Stimulated activated CD4-positive, alpha-beta T cell treated with anti-CD3 and anti-CD28 coated beads, Interleukin-12 subunit alpha, Interleukin-12 subunit beta, amount 100 ng/mL, for 24 hours (primary cell): ENCODE data around the gene RCOR3.

Experiments
- DNase-seq, 2 experiments: peaks; one replicate each; pipeline ENCODE4 v3.0.0-alpha.2; 2020; ENCODE audit warnings: low read depth in 2 of 2

RCOR3 gene

DNA sequence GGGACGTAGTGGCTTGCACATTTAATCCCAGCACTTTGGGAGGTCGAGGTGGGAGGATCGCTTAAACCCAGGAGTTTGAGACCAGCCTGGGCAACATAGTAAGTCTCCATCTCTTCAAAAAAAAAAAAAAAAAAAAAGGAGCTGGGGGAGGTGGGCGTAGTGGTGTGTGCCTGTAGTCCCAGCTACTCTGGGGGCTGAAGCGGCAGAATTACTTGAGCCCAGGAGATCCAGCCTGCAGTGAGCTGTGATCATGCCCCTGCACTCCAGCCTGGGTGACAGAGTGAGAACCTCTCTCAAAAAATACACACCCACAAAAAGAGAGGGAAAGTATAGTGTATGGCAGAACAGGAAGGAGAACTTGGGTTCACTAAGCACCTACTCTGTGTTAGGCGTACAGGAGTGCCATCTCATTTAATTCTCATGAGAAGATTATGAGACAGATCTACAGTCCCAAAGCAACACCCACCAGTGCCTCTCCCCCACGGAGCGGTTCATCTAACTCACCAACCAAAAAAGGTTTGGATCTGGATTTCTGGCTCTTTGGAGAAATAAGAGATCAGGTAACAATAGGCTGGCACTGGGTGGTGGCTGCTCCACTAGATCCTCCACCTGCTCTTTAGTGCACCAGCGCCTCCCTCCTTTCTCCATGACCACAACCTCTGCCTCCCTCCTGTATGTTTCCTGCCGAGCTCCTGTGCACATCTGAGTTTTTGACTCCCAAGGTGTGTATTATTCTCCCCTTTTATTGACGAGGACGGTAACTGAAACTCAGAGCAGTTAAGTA lies 66.0 kb downstream of the RCOR3 start:
- DNase-seq, result no peak

DNA sequence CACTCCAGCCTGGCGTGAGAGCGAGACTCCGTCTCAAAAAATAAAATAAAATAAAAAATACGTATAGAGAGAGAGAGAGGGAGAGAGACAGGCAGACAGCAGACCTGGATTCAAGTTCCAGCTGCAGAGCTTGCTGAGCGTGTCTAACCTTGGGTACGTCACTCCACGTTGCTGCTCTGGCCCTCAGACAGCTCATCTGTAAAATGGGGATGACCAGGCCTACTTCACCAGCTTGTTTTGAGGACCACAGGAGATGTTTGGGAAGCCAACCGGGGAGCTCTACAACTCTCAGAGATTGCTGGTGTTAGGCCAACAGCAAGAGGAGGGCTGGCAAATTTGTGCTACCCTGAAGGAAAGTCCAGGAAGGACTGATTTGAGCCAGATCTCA lies 67.0 kb downstream of the RCOR3 start:
- no peak for DNase-seq

DNA sequence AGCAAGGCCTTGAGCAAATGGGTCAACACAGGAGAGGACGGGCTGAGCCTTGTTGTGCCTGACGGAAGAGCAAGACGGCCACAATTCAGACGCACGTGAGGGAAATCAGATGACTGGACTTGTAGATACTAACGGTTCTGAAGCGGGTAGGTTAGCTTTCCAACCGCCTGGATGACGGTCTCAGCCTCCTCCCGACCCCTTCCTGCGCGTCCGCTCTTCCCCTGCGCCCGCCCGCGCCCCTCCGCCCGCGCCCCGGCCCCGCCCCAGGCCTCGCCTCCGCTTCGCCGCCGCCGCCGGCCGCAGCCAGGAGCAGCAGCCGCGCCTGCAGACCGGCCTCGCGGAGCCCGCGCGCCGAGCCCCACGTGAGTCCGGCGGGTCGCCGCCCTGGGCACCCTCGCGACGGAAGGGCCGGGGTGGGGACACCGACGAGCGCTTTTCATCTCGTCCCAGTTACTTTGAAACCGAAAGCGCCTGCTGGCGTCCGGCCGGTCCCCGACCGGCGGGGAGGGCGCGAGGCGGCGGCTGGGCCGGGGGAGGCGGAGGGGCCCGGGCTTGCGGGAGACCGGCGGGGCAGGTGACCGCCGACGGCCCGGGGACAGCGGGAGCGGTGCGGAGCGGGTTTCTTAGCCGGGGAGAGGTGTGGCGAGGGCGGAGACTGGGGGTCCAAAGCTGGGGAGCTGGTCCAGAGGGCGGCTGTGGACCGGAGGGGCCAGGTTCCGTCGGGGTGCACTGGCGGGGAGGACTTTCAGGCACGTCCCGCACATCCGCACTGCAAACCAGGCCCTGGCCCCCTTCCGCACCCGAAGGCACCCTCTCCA lies 67.6 kb downstream of the RCOR3 start, which contains the start of gene TRAF5:
TRAF5 (plus strand) TSS at position 306 of the 818 bp plus-strand sequence. CDS start 26,407 bp downstream, outside the sequence.
- peak in 1 of 2 experiments; percentile 42 for DNase-seq

DNA sequence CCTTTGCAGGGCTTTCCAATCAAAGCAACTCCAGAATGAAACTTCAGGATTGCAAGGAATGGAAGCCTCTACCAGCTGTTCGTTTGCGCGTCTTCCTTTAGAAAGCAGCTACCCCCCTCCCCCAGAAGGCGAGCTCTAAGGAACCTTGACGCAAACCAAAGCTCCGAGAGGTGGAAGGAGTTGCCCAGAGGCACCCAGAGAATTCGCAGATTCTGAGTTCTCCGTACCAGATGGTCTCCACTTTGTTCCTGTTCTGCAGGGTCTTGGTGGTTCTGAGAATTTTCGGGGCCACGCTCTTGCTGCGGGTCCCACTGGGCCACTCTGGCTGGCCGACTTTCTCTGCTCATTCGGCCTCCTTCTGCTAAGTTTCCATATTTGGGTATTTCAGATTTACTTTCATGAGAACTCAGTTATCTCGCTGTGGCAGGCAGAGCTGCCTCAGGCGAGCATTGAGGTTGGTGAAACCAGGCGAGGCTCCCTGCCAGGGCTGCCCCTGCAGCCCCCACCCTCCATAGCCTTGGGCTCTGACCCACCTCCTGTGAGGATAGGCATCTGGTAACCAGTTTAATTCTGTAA lies 68.3 kb downstream of the RCOR3 start:
- no peak for DNase-seq

DNA sequence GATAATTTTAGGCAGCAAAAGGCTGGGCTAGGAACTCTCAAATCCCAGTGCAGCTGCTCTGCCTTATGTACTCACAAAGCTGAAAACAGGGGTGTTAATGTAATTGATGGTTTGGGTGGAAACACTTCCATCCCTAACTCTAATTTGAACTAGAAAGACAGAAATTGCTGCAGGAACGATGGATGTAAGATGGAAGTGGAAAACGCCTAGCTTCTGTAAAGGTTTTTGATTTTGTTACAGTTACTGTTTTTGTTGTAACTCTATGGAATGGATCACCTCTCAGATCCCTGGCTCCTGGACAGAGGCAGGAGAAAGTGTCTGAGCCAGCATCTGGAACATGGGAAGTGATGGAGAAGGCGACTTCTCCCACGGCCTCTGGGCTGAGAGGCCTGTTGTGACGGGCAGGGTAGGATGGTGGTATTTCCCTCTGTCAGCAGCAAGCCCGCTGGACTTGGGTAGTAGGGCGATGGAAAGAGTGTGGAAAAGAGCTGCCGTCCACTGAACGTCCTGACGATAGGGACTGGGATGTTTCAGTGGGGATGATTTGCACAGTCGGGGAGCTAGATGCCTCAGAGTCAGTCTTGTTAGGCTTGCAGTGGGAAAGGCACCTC lies 69.0 kb downstream of the RCOR3 start:
- no peak for DNase-seq

DNA sequence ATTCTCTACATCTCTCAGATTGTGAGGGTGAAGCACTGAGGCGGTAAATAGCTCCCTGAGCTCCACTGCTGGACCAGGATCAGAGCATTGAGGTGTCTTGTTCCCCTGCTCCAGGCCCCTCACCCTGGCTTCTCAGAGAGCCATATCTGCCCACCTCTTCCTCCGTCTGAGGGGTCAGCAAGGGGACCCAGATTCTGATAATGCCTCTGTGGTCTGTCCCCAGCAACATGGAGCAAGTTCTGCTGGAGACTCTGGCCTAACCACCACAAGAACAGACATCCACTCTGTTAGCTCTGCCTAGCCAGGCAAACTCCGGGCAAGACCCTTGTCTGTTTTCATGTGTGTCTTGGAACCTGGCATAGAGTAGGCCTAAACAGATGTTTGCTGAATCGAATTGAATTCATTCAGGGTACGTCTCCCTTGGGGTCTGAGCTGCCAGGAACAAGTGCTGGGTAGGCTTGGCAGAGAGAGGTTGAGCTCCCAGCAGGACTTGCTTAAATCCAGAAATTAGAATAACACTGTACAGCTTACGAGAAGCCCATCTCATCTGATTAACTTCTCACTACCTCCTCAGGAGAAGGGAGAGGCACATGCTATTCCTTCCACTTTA lies 69.8 kb downstream of the RCOR3 start:
- no peak for DNase-seq

DNA sequence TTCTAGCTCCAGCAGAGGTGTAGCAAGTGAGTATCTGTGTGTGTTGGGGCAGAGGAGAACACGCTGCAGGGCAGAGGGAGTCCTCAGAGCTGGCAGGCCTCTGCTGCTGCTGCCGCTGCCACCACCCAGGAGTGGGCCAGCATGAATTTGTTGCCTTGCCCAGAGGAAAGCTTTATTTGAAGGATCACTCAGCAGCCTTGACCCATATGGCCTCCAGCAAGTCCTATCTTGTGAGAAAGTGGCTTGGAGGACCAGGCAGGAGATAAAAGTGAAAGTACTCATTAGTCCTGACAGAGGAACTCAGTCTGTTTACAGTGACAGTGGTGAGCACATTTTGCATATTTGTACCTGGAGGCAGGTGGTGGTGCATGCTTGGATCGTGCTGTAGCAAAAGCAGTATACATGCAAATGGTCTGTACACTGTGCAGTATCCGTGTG lies 70.6 kb downstream of the RCOR3 start:
- no peak for DNase-seq

DNA sequence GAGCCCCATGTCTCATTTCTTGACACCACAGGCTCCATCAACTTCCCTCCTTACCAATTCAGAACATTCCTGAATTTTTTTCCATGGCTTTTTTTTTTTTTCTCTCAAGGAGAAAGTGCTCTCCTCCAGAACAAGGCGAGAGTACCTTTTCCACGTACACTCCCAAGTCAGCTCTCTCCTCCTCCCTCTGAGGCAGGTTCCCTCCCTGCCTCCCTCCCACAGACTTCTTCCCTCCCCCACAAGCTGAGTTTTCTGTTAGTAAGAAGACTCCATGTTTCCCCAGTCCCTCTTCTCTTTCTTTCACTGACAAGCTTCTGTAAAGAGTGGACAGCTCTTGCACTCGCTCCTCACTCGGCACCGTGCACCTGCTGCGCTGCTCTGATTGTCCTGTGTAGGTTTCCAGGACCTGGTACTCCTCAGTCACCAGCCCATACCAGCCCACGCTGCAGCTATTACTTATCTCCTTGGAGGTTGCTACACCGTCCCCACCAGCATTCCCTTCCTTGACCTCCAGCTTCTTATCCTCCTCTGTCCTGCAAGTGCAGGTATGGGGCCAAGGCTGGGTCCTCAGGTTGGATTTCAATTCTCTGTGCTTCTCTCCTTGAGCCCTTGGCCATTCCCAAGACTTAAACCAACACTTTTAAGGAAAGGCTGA lies 71.2 kb downstream of the RCOR3 start:
- no peak for DNase-seq

DNA sequence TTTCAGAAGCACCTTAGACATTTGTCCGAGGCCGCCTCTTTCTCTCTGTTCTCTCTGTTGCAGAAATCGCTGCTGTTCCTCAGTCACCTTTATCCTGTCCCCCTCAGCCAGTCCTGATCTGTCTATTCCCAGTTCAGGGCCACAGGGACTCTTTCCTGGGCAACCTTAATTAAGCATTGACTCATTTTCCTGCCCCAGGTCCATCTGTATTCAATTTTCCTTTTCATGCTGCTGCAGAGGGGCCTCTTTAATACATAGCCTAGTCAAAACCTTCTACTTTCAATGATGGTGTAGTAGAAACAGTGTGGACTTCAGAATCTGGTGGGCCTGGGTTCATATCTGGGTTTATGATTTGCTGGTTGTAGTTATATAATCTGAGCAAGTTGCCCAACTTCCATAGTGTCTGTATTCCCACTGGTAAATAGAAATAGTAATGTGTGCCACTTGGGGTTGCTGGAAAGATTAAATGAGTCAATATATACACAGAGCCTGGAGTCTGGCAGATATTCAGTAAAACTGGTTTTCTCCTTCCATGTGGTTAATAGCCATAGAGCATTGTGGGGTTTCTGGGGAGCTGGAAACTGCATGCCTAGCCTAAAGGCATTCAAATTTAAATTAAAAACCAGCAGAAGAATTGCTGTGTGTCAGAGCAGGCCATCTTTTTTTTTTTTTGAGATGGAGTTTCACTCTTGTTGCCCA lies 72.0 kb downstream of the RCOR3 start:
- no peak for DNase-seq

DNA sequence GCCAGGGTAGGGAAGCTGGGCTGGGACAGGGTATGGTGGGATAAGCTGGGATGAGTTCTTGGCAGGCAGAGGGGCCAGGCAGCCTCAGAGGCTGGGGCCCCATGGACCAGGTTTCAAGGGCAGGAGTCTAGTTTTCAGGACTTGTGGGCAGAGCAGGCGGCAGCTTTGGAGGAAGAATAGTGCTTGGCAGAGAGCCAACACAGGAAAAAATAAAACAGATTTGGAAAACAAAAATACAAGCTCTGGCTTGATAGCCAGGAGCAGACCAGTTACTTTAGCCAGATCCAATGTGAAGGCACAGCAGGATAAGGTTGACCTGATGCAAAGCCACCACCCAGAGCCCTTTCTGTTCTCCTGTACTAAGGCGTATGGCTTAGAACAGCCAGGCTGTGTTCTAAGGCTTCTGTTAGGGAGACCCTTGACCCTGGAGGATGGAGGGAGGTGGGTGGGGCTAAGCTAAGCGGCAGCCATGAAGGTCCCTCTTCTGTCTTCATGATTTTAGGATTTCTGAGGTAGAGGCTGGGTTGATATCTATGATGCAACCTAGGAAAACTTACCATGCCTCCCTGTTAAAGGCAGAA lies 73.0 kb downstream of the RCOR3 start:
- no peak for DNase-seq

DNA sequence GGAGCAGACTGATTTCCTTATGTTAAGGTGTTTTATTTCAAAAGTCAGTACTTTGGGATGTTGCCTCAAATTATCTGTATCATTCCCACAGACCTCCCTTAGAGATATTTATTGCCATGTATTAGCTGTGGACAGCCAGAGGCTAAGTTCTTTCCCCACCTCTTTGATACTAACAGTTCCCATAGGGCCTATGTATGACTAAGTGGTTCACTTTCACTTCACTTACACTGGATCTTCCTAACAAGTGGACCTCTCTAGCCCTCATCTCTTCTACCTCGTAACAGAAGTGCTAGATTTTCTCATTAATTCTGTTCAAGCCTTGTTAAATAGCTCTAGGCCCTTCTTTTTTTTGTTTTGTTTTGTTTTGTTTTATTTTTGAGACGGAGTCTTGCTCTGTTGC lies 73.7 kb downstream of the RCOR3 start:
- no peak for DNase-seq

DNA sequence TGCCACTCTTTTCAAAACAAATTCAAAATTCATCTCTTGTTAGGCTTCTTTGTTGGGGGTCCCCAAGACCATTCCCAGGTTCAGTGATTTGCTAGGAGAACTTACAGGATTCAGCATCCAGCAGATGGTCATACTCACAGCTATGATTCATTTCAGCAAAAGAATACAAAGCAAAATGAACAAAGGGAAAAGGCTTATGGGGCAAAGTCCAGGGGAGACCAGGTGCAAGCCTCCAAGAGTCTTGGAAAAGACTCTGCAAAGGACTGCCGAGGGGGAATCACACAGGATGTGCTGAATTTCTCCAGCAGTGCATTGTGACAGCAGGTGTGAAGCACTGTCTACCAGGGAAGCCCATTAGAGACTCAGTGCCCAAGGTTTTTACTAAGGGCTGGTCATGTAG lies 74.7 kb downstream of the RCOR3 start:
- DNase-seq, result no peak

DNA sequence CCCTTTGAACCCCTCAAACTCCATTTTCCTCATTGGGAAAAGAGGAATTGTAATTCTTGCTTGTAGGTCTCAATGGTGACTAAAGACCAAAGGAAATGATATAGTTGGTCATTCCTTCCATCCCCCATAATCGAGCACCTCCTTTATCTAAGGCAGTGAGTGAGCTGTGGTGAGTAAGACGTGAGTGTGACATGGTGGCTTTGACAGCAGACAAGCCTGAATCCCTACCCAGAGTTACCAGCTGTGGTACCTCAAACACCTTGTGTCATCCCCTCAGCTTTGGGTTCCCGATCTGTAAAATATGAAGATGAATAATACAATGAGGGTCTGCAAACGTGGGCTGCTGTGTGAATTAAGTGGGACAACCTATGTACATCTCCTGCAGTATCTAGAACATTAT lies 75.8 kb downstream of the RCOR3 start:
- DNase-seq, result no peak

DNA sequence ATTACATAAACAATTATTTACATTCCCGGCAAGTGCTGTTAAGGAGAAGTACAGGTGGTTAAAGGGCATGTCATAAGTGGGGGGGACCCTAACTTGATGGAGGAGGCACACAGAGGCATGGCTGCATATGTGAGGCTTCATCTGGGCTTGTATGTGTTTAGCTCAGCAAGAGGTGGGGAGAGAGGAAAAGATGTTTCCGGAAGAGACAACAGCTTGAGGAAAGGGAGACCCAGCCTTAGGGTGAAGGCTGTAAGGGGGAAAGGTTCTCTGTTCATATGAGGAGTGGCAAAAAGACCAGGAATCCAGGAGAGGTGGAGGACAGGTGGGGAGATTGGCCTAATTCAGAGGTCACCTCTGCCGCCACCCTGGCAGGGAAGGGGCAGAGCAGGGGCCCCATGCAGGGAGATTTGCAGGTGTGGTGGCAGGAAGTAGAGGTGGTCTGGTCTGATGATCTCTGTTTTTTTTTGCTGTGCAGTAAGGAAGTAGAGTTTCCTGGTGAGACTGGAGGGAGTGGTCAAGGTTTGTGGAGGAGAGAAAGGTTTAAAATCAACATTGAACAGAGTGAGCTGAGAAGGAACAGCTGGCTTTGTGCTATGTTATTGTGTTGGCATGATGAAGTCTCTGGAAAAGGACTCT lies 76.5 kb downstream of the RCOR3 start:
- no peak for DNase-seq

DNA sequence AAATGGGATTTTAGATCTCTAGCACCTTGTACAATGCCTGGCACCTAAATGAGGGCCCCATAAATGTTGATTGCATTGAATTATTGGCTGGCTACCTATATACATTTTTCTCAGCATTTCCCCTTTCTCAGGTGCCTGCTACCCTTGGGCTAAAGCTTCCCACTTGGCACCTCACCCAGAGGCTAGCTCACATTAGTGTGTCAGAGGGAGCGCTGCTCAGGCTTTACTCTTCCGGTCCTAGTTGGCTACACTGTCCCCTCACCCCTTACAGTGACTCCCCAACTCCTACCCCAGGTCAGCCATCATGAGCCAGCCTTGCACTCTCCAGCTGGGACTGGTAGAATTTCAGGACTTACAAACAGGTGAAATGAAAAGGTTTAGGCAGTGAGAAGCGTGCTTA lies 77.0 kb downstream of the RCOR3 start:
- DNase-seq, result no peak

DNA sequence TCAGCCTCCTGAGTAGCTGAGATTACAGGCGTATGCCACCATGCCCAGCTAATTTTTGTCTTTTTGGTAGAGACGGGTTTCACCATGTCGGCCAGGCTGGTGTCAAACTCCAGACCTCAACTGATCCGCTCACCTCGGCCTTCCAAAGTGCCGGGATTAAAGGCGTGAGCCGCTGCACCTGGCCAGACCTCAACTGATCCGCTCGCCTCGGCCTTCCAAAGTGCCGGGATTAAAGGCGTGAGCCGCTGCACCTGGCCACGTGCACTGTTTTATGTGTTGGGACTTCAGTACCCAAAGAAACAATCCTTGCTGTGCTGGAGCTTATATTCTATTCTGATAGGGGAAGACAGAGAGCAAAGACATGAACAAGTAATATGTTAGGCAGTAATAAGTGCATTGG lies 77.6 kb downstream of the RCOR3 start:
- no peak for DNase-seq

DNA sequence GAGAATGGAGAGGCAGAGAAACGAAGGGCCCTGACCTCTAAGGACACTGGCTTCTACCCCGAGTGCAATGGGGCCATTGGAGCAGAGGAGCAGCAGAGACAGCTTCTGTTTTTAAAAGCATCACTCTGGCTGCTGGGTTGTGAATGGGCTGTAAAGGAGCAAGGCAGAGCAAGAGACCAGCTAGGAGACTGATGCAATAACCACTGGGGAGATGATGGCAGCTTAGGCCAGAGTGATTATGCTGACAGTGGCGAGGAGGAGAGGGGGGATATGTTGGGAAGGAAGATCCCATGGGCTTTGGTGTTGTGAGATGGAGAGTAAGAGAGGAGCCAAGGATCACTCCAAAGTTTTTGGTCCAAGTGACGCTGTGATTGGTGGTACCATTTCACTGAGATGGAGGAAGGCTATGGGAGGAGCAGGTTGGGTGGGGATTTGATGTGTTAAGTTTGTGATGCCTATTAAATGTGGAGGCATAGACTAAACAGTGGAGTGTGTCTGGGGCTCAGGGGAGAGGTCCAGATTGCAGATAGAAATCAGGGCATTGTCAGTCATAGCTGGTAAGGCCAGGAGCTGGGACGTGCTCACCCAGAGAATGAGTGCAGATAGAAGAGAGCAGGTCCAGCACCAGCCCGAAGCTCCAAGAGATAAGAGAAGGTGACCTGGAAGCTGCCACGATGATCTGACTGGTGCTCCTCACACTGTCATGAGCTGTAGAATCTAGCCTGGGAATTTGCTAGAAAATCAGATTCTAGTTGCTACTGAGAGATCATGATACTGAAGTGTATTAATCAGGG lies 78.5 kb downstream of the RCOR3 start:
- no peak for DNase-seq

DNA sequence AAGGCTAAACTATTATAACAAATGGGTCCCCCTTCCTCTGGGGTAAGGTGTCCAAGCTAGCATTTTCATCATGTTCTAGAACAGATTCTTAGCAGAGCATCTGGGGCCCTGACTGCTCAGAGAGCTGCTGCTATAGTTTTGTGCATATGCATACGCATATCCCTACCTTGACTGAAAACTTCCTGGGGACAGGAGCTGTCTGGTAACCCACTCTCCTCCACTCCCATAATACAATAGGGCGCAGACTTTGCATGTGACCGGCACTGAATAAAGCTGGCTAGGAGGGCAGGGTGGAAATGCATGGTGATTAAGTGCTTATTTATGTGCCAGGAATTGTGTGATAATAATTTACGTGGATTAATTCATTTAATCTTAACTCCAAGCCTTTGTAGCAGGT lies 79.1 kb downstream of the RCOR3 start:
- no peak for DNase-seq

DNA sequence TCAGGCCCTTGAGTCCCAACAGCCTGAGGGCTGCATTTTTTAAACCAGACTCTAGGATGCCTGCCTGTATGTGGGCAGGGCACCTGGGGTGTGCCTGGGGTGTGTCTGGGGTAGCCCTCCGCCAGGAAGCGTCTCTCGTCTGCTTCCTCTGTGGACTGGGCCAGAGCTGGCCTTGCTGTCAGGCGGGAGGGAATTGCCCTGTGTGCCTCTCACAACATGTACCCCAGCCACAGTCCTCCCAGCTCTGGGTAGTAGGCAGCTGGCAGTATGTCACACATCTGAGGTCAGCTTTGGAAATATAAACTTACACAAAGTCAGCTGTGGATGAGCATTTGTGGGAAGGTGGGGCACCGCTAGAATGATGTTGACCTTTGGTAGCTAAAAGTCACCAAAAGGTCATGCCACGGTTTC lies 80.5 kb downstream of the RCOR3 start:
- no peak for DNase-seq
